ENCODE measurements around the gene EPHB4. TPM values are rescaled to one million over a fixed set of nuclear protein-coding genes. Genes with fewer than 3 reads are reported as not detected.

The EPHB4 gene
- total RNA-seq, 6 experiments from 2014 or later: 23.9 to 43.7 (median 36.8) TPM

- no peak overlapping the region for H3K4me3 ChIP-seq
- 100% methylated on average over 1 of the region's 3 CpGs for WGBS (ENCODE audit: insufficient coverage, low coverage, low lambda C conversion rate, missing lambda C conversion rate)
- ATAC-seq (no peak), DNase-seq (no peak)
- H3K27ac ChIP-seq: no peak overlapping the region
- H3K9me3 ChIP-seq: no peaks in the 10 kb centered on the region
- TF ChIP-seq POLR2A (IDR thresholded peaks at IDR 0.05) (no peak), CTCF (IDR thresholded peaks at IDR 0.05) (no peak)
- no peaks in the 10 kb centered on the region for H3K36me3 ChIP-seq
- no peaks in the 10 kb centered on the region for H3K4me1 ChIP-seq
- intact Hi-C loops (cut with DNase I): no loop called here
- no peaks in the 10 kb centered on the region for H3K27me3 ChIP-seq
Observed at GRCh38 chr7:100753750-100754149, 73.6 kb downstream of the EPHB4 start.

GRCh38 chr7:100752994-100753393 is 74.3 kb downstream of the EPHB4 start:
- H3K36me3 ChIP-seq: no peaks in the 10 kb centered on the region
- H3K27me3 ChIP-seq: no peaks in the 10 kb centered on the region
- ATAC-seq (no peak), DNase-seq (no peak)
- intact Hi-C loops (cut with DNase I): no loop called here
- 87% methylated on average over 4 of the region's 5 CpGs for WGBS (ENCODE audit: insufficient coverage, low coverage, low lambda C conversion rate, missing lambda C conversion rate)
- no peak overlapping the region for H3K4me3 ChIP-seq
- no peak for TF ChIP-seq POLR2A (IDR thresholded peaks at IDR 0.05)
- no peak for TF ChIP-seq CTCF (IDR thresholded peaks at IDR 0.05)
- no peaks in the 10 kb centered on the region for H3K9me3 ChIP-seq
- H3K27ac ChIP-seq: no peak overlapping the region
- no peaks in the 10 kb centered on the region for H3K4me1 ChIP-seq

Small RNA genes lying within 50 kb of the gene (microRNA-seq; reads per million reads assigned to microRNA genes)
- 0 to 0.58 reads per million in 2 donors for gene MIR6875

Small RNA genes lying within 50 kb of the gene (small RNA-seq; reads per million reads assigned to genes)
- gene RN7SL750P: 0 reads per million in 2 experiments

Other genes with a start within 250 kb of the EPHB4 start
- 10 to 100 TPM; 19.5 to 39.1 (median 24.7) TPM for gene LRCH4, start 241.4 kb downstream of the EPHB4 start, total RNA-seq
- 1 to 10 TPM in 1 of 6 experiments, under 1 TPM in 5; 0.25 to 1.0 (median 0.45) TPM for gene FBXO24, start 241.2 kb downstream of the EPHB4 start, total RNA-seq
- gene PCOLCE, start 225.2 kb downstream of the EPHB4 start, total RNA-seq: 10 to 100 TPM; 10.9 to 48.5 (median 23.6) TPM
- gene MOSPD3, start 215.0 kb downstream of the EPHB4 start, total RNA-seq: 10 to 100 TPM in 5 of 6 experiments, 1 to 10 TPM in 1; 8.6 to 19.3 (median 13.9) TPM
- 100 to 1,000 TPM; 413 to 669 (median 501) TPM for gene TFR2, start 186.0 kb downstream of the EPHB4 start, total RNA-seq
- not detected for gene ACTL6B, start 171.1 kb downstream of the EPHB4 start, total RNA-seq
- gene GNB2, start 153.8 kb downstream of the EPHB4 start, total RNA-seq: 100 to 1,000 TPM in 3 of 6 experiments, 10 to 100 TPM in 3; 75.6 to 133 (median 106) TPM
- gene GIGYF1, start 133.3 kb downstream of the EPHB4 start, total RNA-seq: 10 to 100 TPM in 4 of 6 experiments, 1 to 10 TPM in 2; 6.6 to 25.1 (median 15.5) TPM
- gene POP7, start 121.4 kb downstream of the EPHB4 start, total RNA-seq: 10 to 100 TPM; 13.0 to 52.2 (median 29.2) TPM
- 10 to 100 TPM in 3 of 6 experiments, 1 to 10 TPM in 1, under 1 TPM in 2; 0.20 to 84.5 (median 12.7) TPM for gene EPO, start 107.1 kb downstream of the EPHB4 start, total RNA-seq
- gene ZAN, start 93.9 kb downstream of the EPHB4 start, total RNA-seq: under 1 TPM in 2 of 6 experiments, not detected in 4; 0.02 to 0.31 TPM
- gene SLC12A9, start 25.2 kb upstream of the EPHB4 start, total RNA-seq: 10 to 100 TPM in 2 of 6 experiments, 1 to 10 TPM in 4; 7.1 to 10.6 (median 9.2) TPM
- gene TRIP6, start 39.9 kb upstream of the EPHB4 start, total RNA-seq: 10 to 100 TPM; 21.4 to 58.6 (median 43.2) TPM
- 10 to 100 TPM; 22.4 to 65.7 (median 49.1) TPM for gene SRRT, start 47.6 kb upstream of the EPHB4 start, total RNA-seq
- gene UFSP1, start 62.2 kb upstream of the EPHB4 start, total RNA-seq: 1 to 10 TPM; 1.0 to 3.4 (median 2.1) TPM
- 1 to 10 TPM in 5 of 6 experiments, under 1 TPM in 1; 0.59 to 6.0 (median 3.0) TPM for gene ACHE, start 68.4 kb upstream of the EPHB4 start, total RNA-seq
- 10 to 100 TPM in 3 of 6 experiments, 1 to 10 TPM in 3; 3.2 to 12.8 (median 8.9) TPM for gene MUC3A, start 122.0 kb upstream of the EPHB4 start, total RNA-seq
- gene MUC12, start 142.0 kb upstream of the EPHB4 start, total RNA-seq: not detected
- not detected for gene MUC17, start 192.6 kb upstream of the EPHB4 start, total RNA-seq